ENCODE data around the gene ASIC3. TPM values are rescaled to one million over a fixed set of nuclear protein-coding genes. Genes with fewer than 3 reads are reported as not detected.
"Not testable (repeated sequence)": the region's sequence is repeated elsewhere in the genome, so short reads cannot be mapped to it uniquely, and the experiment has no call there.

ASIC3 gene
- total RNA-seq (2014; rRNA removed; shearing (Covaris generic)), result 0.20 and 0.22 TPM in 2 replicates

DNA sequence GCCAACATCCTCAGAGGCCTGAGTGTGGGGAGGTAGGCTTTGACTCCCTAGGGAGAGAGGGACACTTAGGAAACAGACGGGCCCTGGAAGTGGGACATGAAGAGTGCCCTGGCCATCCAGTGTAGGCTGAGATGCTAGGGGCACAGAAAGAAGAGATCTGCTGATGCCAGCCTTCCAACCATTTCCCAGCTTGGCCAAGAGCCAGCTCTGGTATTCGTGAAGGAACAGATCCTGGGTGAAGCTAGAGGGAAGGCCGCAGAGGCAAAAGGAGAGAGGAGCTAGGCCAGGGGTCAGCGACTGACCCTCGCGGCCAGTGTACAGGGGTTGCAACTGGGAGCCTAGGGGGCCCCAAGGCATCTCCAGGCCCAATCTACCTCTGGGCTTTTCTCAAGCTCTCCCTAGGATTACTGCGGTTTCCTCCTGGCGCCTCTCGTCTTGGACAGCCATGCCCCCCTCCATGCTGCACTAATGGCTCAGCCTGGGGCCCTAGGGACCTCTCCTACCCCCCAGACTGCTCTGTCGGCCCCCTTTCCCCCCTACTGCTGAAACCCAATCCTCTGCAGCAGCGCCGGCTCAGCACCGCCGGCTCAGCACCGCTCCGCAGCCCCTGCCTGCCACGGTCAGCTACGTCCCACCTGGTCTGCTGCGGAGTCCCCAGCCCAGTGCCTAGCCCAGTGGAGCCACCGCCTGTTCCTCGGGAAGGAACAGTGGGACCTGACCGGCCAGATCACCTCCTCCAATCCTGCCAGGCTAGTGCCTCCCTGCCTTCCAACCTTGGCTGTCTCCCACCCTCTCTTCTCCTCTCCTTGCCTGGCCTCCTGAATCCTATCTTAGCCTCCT, at the start of gene ASIC3:
TSS of gene ASIC3 (plus strand) at position 556 of the 840 bp plus-strand sequence. CDS start 355 bp downstream, outside the sequence.
- no peak for DNase-seq (ENCODE audit: low read depth)

- DNase-seq (ENCODE audit: low read depth), result no peak
Measured at GRCh38 chr7:150999001-150999400, 49.3 kb upstream of the ASIC3 start.

DNA sequence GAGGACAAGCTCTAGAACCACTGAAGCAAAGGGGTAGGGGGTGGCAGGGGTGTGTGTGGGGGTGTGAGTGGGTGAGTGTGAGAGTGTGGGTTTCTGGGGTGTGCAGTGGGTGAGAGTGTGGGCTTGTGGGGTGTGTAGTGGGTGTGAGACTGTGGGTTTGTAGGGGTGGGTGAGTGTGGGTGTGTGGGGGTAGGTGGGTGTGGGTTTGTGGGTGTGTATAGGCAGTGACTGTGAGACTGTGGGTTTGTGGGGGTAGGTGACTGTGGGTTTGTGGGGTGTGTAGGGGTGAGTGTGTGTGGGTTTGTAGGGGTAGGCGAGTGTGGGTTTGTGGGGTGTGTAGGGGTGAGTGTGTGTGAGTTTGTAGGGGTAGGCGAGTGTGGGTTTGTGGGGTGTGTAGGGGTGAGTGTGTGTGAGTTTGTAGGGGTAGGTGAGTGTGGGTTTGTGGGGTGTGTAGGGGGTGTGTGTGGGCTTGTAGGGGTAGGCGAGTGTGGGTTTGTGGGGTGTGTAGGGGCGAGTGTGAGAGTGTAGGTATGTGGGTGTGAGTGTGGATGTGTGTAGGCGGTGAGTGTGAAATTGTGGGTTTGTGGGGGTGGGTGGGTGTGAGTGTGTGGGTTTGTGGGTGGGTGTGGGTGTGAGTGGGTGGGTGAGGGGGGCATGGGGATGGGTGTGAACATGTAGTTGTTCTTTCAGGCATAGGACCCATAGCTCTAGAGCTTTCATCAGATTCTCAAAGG, 48.7 kb upstream of the ASIC3 start:
- DNase-seq (ENCODE audit: low read depth), result no peak

DNA sequence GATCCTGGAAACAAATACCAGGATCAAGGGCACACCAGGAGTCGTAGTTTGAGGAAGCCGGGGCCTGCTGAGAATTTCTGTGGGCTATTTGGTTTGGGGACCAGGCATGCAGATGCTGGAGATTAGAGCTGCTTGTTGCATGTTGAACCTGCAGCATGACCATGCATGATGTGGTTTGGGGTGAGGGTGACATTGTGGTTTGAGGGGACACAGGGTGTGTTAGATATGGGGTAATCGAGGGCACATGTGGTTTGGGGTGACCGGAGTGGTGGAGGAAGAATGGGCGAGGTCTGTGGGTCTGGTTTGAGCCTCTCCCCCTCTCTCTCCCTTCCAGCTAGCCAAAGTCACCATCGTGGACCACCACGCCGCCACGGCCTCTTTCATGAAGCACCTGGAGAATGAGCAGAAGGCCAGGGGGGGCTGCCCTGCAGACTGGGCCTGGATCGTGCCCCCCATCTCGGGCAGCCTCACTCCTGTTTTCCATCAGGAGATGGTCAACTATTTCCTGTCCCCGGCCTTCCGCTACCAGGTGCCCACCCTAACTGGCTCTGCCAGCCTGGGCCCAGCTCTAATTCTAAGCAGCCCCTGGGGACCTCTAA, 47.3 kb upstream of the ASIC3 start:
- no peak for DNase-seq (ENCODE audit: low read depth)

- no peak for DNase-seq (ENCODE audit: low read depth)
Measured at GRCh38 chr7:151001546-151001945, 46.8 kb upstream of the ASIC3 start.

DNA sequence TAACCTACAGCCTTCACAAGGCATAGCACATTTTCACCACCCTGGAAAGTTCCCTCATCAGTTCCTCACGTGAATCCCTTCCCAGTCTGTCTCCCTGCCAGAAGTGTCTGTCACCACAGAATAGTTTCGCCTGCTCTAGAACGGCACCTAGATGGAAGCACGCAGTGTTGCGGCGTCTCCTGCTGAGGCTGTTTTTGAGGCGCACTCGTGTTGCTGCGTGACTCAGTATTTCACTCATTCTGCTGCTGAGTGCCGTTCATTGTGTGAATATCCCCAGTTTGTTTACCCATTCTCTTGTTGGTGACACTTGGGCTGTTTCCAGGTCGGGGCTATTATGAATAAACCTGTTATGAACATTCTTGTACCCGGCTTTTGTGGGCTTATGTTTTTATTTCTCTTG, 44.8 kb upstream of the ASIC3 start:
- DNase-seq (ENCODE audit: low read depth), result no peak

GRCh38 chr7:151005566-151005965, 42.8 kb upstream of the ASIC3 start:
- DNase-seq (ENCODE audit: low read depth), result no peak

GRCh38 chr7:151006590-151007300, 41.6 kb upstream of the ASIC3 start:
- no peak for DNase-seq (ENCODE audit: low read depth)

- peak; percentile 74 for DNase-seq (ENCODE audit: low read depth)
Measured at GRCh38 chr7:151007469-151007898, 40.8 kb upstream of the ASIC3 start.

DNA sequence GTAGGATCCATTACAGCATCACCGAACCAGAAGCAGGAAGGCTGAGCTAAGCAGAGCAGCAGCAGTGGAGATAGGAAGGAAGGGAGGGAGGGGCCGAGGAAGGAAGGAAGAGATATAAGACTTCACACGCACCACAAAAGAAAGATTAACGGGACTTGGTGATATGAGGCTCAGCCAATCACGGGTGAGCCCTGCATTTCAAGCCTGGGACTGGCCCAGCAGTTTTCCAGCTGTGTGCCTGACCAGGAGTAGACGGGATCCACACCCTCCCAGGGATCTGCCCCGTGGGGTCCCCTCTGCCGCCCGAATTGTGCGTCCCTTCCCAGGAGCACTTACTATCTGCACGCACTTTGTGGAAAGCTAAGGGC, 40.2 kb upstream of the ASIC3 start:
- peak; percentile 46 for DNase-seq (ENCODE audit: low read depth)

DNA sequence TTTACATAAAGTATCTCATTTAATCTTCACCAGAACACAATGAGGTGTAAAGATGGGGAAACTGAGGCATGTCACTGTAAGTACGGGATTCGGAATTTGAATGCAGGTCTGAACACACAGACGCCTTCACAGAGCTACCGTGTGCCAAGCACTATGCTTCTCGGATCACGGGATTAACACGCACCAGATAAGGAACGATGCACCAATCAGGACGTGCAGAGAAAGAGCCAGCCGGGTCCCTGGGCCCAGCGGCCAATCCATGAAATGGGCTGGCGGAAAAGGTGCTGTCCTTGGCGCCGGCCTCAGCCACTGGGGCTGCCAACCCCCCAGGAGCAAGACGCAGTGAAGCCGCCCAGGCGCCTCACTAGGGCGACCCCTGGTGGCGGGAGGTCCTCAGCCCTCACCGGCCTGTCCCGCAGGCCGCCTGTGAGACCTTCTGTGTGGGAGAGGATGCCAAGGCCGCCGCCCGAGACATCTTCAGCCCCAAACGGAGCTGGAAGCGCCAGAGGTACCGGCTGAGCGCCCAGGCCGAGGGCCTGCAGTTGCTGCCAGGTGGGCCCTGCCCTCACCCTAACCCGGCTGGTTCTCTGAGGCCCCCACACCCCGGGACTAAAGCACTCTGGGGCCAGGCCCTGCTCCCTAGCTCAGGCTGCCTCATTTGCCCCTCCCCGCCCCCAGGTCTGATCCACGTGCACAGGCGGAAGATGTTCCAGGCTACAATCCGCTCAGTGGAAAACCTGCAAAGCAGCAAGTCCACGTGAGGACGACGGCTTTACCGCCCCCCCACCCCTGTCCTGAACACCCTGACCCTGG, 39.6 kb upstream of the ASIC3 start:
- DNase-seq (ENCODE audit: low read depth), result no peak

GRCh38 chr7:151009327-151010036, 38.8 kb upstream of the ASIC3 start:
- no peak for DNase-seq (ENCODE audit: low read depth)

DNA sequence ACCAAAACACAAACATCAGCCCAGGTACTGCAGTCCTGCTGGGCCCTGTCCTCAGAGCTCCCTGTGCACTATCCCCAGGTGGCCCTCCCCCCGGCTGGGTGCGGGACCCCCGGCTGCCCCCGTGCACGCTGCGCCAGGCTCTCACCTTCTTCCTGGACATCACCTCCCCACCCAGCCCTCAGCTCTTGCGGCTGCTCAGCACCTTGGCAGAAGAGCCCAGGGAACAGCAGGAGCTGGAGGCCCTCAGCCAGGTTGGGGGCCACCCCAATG, 38.4 kb upstream of the ASIC3 start:
- DNase-seq (ENCODE audit: low read depth), result no peak

DNA sequence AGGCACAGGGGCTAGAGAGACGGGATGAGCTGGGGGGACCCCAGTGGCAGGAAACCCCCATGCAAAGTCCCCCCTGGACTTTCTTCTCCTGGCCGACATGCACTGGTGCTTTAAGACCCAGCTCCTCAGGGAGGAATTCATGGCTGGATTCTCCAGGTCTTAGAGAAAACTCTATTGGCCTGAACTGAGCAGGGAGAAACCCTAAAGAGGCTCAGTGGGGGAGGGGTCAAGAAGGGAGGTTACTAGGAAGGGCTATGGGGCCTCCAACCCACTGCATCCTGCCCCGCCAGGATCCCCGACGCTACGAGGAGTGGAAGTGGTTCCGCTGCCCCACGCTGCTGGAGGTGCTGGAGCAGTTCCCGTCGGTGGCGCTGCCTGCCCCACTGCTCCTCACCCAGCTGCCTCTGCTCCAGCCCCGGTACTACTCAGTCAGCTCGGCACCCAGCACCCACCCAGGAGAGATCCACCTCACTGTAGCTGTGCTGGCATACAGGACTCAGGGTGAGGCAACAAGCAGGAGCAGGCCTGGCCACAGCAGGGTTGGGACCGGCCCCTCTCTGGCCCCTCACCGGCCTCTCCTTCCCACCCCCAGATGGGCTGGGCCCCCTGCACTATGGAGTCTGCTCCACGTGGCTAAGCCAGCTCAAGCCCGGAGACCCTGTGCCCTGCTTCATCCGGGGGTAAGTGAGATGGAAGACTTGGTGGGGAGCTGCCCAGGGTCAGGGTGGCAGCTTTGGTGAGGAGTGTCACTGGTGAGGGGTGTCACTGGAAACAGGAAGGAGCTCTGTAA, 37.8 kb upstream of the ASIC3 start:
- DNase-seq (ENCODE audit: low read depth), result no peak

DNA sequence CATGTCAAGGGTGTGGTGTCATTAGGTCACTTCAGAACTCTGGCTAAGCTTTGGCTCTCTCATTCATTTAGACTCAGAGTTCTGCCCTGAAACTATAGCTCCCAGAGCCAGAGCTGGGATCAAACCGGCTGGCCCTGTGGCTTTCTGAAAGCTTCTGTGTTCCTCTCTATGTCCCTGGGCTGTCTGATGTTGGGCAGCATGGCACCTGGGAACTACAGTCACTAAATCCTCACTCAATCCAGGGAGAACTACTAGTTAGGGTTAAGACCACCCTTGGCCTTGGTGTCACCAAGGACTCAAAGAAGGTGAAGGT, 37.3 kb upstream of the ASIC3 start:
- no peak for DNase-seq (ENCODE audit: low read depth)

DNA sequence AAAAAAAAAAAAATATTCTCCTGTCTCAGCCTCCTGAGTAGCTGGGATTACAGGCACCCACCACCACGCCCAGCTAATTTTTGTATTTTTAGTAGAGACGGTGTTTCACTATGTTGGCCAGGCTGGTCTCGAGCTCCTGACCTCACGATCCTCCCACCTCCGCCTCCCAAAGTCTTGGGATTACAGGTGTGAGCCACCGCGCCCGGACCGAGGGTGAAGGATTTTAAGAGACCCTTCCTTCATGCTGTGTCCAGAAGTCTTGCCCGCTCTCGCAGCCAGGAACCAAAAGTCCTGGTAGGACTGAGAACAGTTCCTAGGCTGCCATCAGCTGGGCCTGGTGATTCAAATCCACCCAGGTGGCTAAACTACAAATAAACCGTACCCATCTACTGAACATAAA, 36.7 kb upstream of the ASIC3 start:
- DNase-seq (ENCODE audit: low read depth), result not testable (repeated sequence)

DNA sequence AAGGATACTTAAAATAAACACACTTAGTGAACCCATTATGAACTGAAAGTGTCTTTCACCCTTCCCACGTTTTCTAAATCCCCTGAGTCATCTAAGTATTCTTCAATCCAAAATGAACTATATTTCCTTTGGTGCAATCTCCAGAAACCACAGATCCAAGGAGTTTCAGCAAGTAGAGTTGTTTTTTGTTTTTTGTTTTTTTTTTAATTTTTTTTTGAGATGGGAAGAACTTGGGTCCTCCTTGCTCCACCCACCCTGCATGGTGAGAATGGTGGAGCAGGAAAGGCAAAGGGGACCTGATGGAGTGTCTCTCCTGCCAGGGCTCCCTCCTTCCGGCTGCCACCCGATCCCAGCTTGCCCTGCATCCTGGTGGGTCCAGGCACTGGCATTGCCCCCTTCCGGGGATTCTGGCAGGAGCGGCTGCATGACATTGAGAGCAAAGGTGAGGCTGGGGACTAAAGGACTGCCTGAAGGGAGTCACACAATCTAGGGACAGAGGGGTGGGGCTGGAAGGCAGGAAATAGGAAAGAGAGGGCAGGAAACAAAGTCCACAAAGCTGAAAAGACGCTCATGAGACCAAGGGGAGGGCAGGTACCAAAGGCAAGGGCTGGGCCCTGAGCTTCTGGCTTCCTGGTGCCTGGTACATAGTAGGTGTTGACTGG, 36.2 kb upstream of the ASIC3 start:
- DNase-seq (ENCODE audit: low read depth), result peak; percentile 66

DNA sequence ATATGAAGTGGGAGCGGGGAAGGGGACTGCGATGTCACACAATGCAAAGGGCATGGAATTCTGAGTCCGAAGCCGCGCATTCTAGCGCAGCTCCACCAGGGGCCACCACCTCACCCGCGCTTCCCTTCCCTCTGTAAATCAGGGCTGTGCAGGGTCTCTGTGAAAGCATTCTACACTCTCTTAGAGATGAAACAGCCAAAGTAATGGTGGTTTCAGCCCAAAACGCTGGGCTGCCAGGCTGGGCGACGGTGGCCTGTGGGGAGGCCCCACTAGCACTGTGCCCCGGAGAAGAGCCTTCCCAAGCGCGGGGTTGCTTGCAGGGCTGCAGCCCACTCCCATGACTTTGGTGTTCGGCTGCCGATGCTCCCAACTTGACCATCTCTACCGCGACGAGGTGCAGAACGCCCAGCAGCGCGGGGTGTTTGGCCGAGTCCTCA, 35.4 kb upstream of the ASIC3 start:
- no peak for DNase-seq (ENCODE audit: low read depth)

GRCh38 chr7:151013356-151013732, 35.0 kb upstream of the ASIC3 start:
- no peak for DNase-seq (ENCODE audit: low read depth)
